Measurements from ENCODE around the gene ZNF425.
"Not testable (repeated sequence)": the region's sequence is repeated elsewhere in the genome, so short reads cannot be mapped to it uniquely, and the experiment has no call there.

Gene ZNF425

GRCh38 chr7:149125863-149126661, at the start of gene ZNF425:
ZNF425 (minus strand) TSS chr7:149126324; CDS start chr7:149126213, 111 bp downstream.
- peak; percentile 95 for DNase-seq

- DNase-seq: no peak
These were observed 49.0 kb upstream of the ZNF425 start for GRCh38 chr7:149175150-149175549.

- DNase-seq: no peak
These were observed 46.4 kb upstream of the ZNF425 start for GRCh38 chr7:149172534-149172920.

- no peak for DNase-seq
These were observed 45.9 kb upstream of the ZNF425 start for GRCh38 chr7:149171892-149172533.

- DNase-seq: no peak
These were observed 40.7 kb upstream of the ZNF425 start for GRCh38 chr7:149166630-149167352.

GRCh38 chr7:149166142-149166541, 40.0 kb upstream of the ZNF425 start:
- DNase-seq: no peak

GRCh38 chr7:149161241-149161848, 35.2 kb upstream of the ZNF425 start:
- peak; percentile 10 for DNase-seq

GRCh38 chr7:149156898-149157297, 30.8 kb upstream of the ZNF425 start:
- DNase-seq: no peak

- no peak for DNase-seq
These were observed 27.9 kb upstream of the ZNF425 start for GRCh38 chr7:149154056-149154455.

GRCh38 chr7:149153346-149153745, 27.2 kb upstream of the ZNF425 start:
- DNase-seq: no peak

- DNase-seq: no peak
These were observed 24.9 kb upstream of the ZNF425 start for GRCh38 chr7:149150981-149151380.

- DNase-seq: peak; percentile 40
These were observed 21.9 kb upstream of the ZNF425 start for GRCh38 chr7:149147752-149148653.

GRCh38 chr7:149147072-149147751, 21.1 kb upstream of the ZNF425 start, which contains the start of gene ZNF398:
ZNF398 (plus strand) TSS chr7:149147453; CDS start chr7:149147743, 290 bp downstream.
- peak; percentile 76 for DNase-seq

- DNase-seq: peak; percentile 27
These were observed 19.1 kb upstream of the ZNF425 start for GRCh38 chr7:149145031-149145845.

- not testable (repeated sequence) for DNase-seq
These were observed 18.4 kb upstream of the ZNF425 start for GRCh38 chr7:149144436-149144922.

GRCh38 chr7:149141893-149142292, 15.8 kb upstream of the ZNF425 start:
- no peak for DNase-seq

GRCh38 chr7:149140831-149141230, 14.7 kb upstream of the ZNF425 start:
- DNase-seq: no peak

GRCh38 chr7:149136118-149136517, 10.0 kb upstream of the ZNF425 start:
- DNase-seq: no peak

- no peak for DNase-seq
These were observed 7.0 kb upstream of the ZNF425 start for GRCh38 chr7:149133028-149133710.
